SK-N-SH (cell line): ENCODE results near the gene LILRA2. TPM values are rescaled to one million over a fixed set of nuclear protein-coding genes. Genes with fewer than 3 reads are reported as not detected.
"Not testable (repeated sequence)": the region's sequence is repeated elsewhere in the genome, so short reads cannot be mapped to it uniquely, and the experiment has no call there.

Source experiments
- CTCF ChIA-PET: fragments of 300-600, 350-600 bp; formaldehyde crosslinking; extraction: SDS; loops from one replicate; lab custom pipeline; 2021; lab: Yijun Ruan, JAX
- POLR2A ChIA-PET: fragments of 350-600 bp; sonication (Branson Sonifier 250); formaldehyde crosslinking; extraction: SDS; loops from one replicate; lab custom pipeline; 2020; ENCODE audit warnings: antibody characterized with exemption, inconsistent platforms; lab: Yijun Ruan, JAX
- DNase-seq: peaks from one replicate; pipeline ENCODE4 v3.0.0; 2012
- H2AFZ ChIP-seq: fragments of 200-600 bp; sonication (generic); 2 replicates; pipeline ENCODE4 v1.8.1; 2016; ENCODE audit warnings: antibody characterized with exemption, mild to moderate bottlenecking, low read depth
- H3F3A ChIP-seq: fragments of 200-600 bp; sonication (generic); replicated peaks from 2 replicates; pipeline ENCODE3; 2016; ENCODE audit warnings: antibody characterized with exemption, mild to moderate bottlenecking; ENCODE audit not compliant: insufficient read depth
- H3K27ac ChIP-seq, 2 experiments: fragments of 200-500 bp in 1 of 2; fragments of 200-600 bp in 1 of 2; sonication (Bioruptor generic) in 1 of 2; sonication (generic), shearing (Covaris generic) in 1 of 2; 2 replicates each; pipeline versions ENCODE4 v1.5.1 to v1.6.1; 2014 to 2016; ENCODE audit warnings: low read depth in 2 of 2, inconsistent platforms in 1 of 2, low read length in 1 of 2, mild to moderate bottlenecking in 1 of 2, mixed read lengths in 1 of 2
- H3K27me3 ChIP-seq: fragments of 200-600 bp; sonication (generic), shearing (Covaris generic); 2 replicates; pipeline ENCODE4 v1.6.1; 2016; ENCODE audit warnings: mixed run types; ENCODE audit not compliant: insufficient read depth
- H3K36me3 ChIP-seq, 2 experiments: fragments of 200-500 bp in 1 of 2; fragments of 200-600 bp in 1 of 2; sonication (Bioruptor generic) in 1 of 2; sonication (generic) in 1 of 2; replicated peaks in 1 of 2; 2 replicates each; pipeline versions ENCODE3 to v1.5.1; 2014 to 2016; ENCODE audit warnings: low read length in 1 of 2, mild to moderate bottlenecking in 1 of 2; ENCODE audit not compliant: insufficient read depth in 2 of 2, control insufficient read depth in 1 of 2
- H3K4me1 ChIP-seq, 2 experiments: fragments of 200-500 bp in 1 of 2; fragments of 200-600 bp in 1 of 2; sonication (Bioruptor generic) in 1 of 2; sonication (generic), shearing (Covaris generic) in 1 of 2; 2 replicates each; pipeline versions ENCODE4 v1.5.1 to v1.6.1; 2014 to 2016; ENCODE audit warnings: low read depth in 1 of 2, low read length in 1 of 2, mixed run types in 1 of 2; ENCODE audit not compliant: insufficient read depth in 2 of 2, control insufficient read depth in 1 of 2
- H3K4me2 ChIP-seq: fragments of 200-600 bp; sonication (generic), shearing (Covaris generic); 2 replicates; pipeline ENCODE4 v1.6.1; 2017; ENCODE audit warnings: mixed run types
- H3K4me3 ChIP-seq, 2 experiments: fragments of 200-500 bp in 1 of 2; fragments of 200-600 bp in 1 of 2; sonication (Bioruptor generic) in 1 of 2; sonication (generic), shearing (Covaris generic) in 1 of 2; 2 replicates each; pipeline versions ENCODE4 v1.5.1 to v1.8.1; 2014 to 2016; ENCODE audit warnings: low read depth in 2 of 2, inconsistent platforms in 1 of 2, low read length in 1 of 2, mild to moderate bottlenecking in 1 of 2, mixed read lengths in 1 of 2, moderate library complexity in 1 of 2
- H3K79me2 ChIP-seq: fragments of 200-600 bp; sonication (generic); 2 replicates; pipeline ENCODE4 v1.8.1; 2017; ENCODE audit warnings: mild to moderate bottlenecking; ENCODE audit not compliant: insufficient read depth
- H3K9ac ChIP-seq: fragments of 200-600 bp; sonication (generic); 2 replicates; pipeline ENCODE4 v1.6.1; 2017; ENCODE audit warnings: mixed run types
- H3K9me2 ChIP-seq: fragments of 200-600 bp; sonication (generic); 2 replicates; pipeline ENCODE4 v1.6.1; 2017; ENCODE audit warnings: mixed run types
- H3K9me3 ChIP-seq: fragments of 200-600 bp; sonication (generic); 2 replicates; pipeline ENCODE4 v1.6.1; 2017; ENCODE audit warnings: mixed run types, mild to moderate bottlenecking, moderate library complexity
- H4K20me1 ChIP-seq: fragments of 200-600 bp; sonication (generic); 2 replicates; pipeline ENCODE4 v1.6.1; 2017; ENCODE audit warnings: mild to moderate bottlenecking, mixed run types; ENCODE audit not compliant: insufficient read depth
- CHD2 ChIP-seq: fragments of 150-350 bp; IDR thresholded peaks from 2 replicates; pipeline ENCODE4 v1.6.1; 2018; ENCODE audit warnings: low read length; ENCODE audit not compliant: partially characterized antibody
- CTCF ChIP-seq: fragments of 200-600 bp; sonication (generic); IDR thresholded peaks from 2 replicates; pipeline ENCODE4 v1.6.1; 2017; ENCODE audit warnings: antibody characterized with exemption, mild to moderate bottlenecking, moderate library complexity
- GABPA ChIP-seq: IDR thresholded peaks from 2 replicates; pipeline ENCODE4 v1.4.0; 2012; ENCODE audit warnings: low read depth, mild to moderate bottlenecking
- GATA2 ChIP-seq: sonication (generic); formaldehyde crosslinking; IDR thresholded peaks from 2 replicates; pipeline ENCODE4 v1.5.0; 2020; ENCODE audit warnings: mild to moderate bottlenecking, missing genetic modification reagents
- IRF3 ChIP-seq: fragments of 150-350 bp; IDR thresholded peaks from 2 replicates; pipeline ENCODE4 v1.6.1; 2016; ENCODE audit warnings: mild to moderate bottlenecking, low read depth, low read length
- JUND ChIP-seq: IDR thresholded peaks from 2 replicates; pipeline ENCODE4 v1.4.0; 2012
- MXI1 ChIP-seq: IDR thresholded peaks from 2 replicates; pipeline ENCODE4 v1.6.1; 2012; ENCODE audit warnings: mild to moderate bottlenecking, low read depth, low read length, improper control_type of control experiment
- PBX3 ChIP-seq: IDR thresholded peaks from 2 replicates; pipeline ENCODE4; 2012
- RAD21 ChIP-seq: IDR thresholded peaks from 2 replicates; pipeline ENCODE4 v1.6.1; 2012; ENCODE audit warnings: mild to moderate bottlenecking, low read length
- SIN3A ChIP-seq: IDR thresholded peaks from 2 replicates; pipeline ENCODE4 v1.6.1; 2012; ENCODE audit warnings: low read depth, mild to moderate bottlenecking, low read length, moderate library complexity, borderline replicate concordance
- TAF1 ChIP-seq: IDR thresholded peaks from 2 replicates; pipeline ENCODE4 v1.6.1; 2012; ENCODE audit warnings: low read depth, mild to moderate bottlenecking, low read length, moderate library complexity, borderline replicate concordance
- TCF12 ChIP-seq: IDR thresholded peaks from 2 replicates; pipeline ENCODE4 v1.4.0; 2012
- TEAD4 ChIP-seq: IDR thresholded peaks from 2 replicates; pipeline ENCODE4 v1.4.0; 2012; ENCODE audit warnings: mild to moderate bottlenecking, borderline replicate concordance; ENCODE audit not compliant: insufficient read depth
- ZBTB33 ChIP-seq: IDR thresholded peaks from 2 replicates; pipeline ENCODE4 v1.4.0; 2012; ENCODE audit warnings: low read depth, borderline replicate concordance
- WGBS: methylation state at CpG from one replicate; pipeline ENCODE4 v1.1.6; 2017; ENCODE audit warnings: low lambda C conversion rate; 5-methylcytosine and 5-hydroxymethylcytosine counted together
- polyA plus RNA-seq, 3 experiments: library from polyadenylated mRNA; depleted of rRNA; stranded (reverse); fragments of >200 nt; gene quantifications; 2 replicates each; pipeline ENCODE4 v1.2.3, GENCODE V29; 2012

LILRA2 gene
- polyA plus RNA-seq, 1 of the 3 experiments (the other 2 are of a cell fraction) = not detected

GRCh38 chr19:54630782-54631181 lies 57.2 kb downstream of the LILRA2 start:
- DNase-seq = no peak

GRCh38 chr19:54631489-54632337 lies 58.1 kb downstream of the LILRA2 start:
- H3F3A ChIP-seq, H3K9ac ChIP-seq, H3K79me2 ChIP-seq, H2AFZ ChIP-seq, DNase-seq, H3K4me1 ChIP-seq, H3K9me2 ChIP-seq, H3K9me3 ChIP-seq, H3K27ac ChIP-seq, H3K4me3 ChIP-seq, POLR2A ChIA-PET, H3K36me3 ChIP-seq, H3K4me2 ChIP-seq, H4K20me1 ChIP-seq: not testable (repeated sequence)
- H3K27me3 ChIP-seq = peaks cover 59% of the 10 kb centered on the region
- CTCF ChIA-PET = interaction anchor here (0.7 to 0.9 kb wide), 2 partner anchors 42 to 150 kb away, joined by 3 to 4 read pairs; no protein-coding TSS in a partner anchor
- 10% methylated on average over 19 of the region's 23 CpGs for WGBS

More at GRCh38 chr19:54630782-54631181, 57.2 kb downstream of the LILRA2 start:
- Histone ChIP-seq H2AFZ (no peak overlapping the region), H3K9me2 (no peaks in the 10 kb centered on the region), H3K27ac (no peak overlapping the region), H3K4me2 (no peak overlapping the region), H3K4me3 (no peak overlapping the region), H3K79me2 (no peaks in the 10 kb centered on the region), H3K9ac (no peak overlapping the region), H3K27me3 (peaks cover 59% of the 10 kb centered on the region), H3F3A (no peaks in the 10 kb centered on the region), H3K9me3 (no peaks in the 10 kb centered on the region), H3K4me1 (no peaks in the 10 kb centered on the region), H3K36me3 (no peaks in the 10 kb centered on the region), H4K20me1 (no peaks in the 10 kb centered on the region)
- ChIA-PET CTCF (no interaction called here), POLR2A (no interaction called here)
- WGBS = 3% methylated on average over 4 of the region's 6 CpGs
- no peak for TF ChIP-seq TEAD4
- no peak for TF ChIP-seq JUND
- no peak for TF ChIP-seq GABPA
- TF ChIP-seq ZBTB33 = no peak
- TF ChIP-seq IRF3 = no peak
- TF ChIP-seq CHD2 = no peak
- no peak for TF ChIP-seq CTCF
- TF ChIP-seq SIN3A = no peak
- no peak for TF ChIP-seq RAD21
- TF ChIP-seq MXI1 = no peak
- no peak for TF ChIP-seq GATA2 (CRISPR knock-in tag)
- no peak for TF ChIP-seq TAF1
- TF ChIP-seq TCF12 = no peak
- no peak for TF ChIP-seq PBX3

GRCh38 chr19:54632517-54632916 lies 58.9 kb downstream of the LILRA2 start:
- H3K27ac ChIP-seq, H4K20me1 ChIP-seq, H3K4me3 ChIP-seq, H3K9me3 ChIP-seq, H3F3A ChIP-seq, H3K4me1 ChIP-seq, POLR2A ChIA-PET, H2AFZ ChIP-seq, H3K79me2 ChIP-seq, H3K9me2 ChIP-seq, DNase-seq, H3K36me3 ChIP-seq, H3K4me2 ChIP-seq, H3K9ac ChIP-seq: not testable (repeated sequence)
- H3K27me3 ChIP-seq = peaks cover 57% of the 10 kb centered on the region
- CTCF ChIA-PET = interaction anchor here (0.9 kb wide), 1 partner anchor 42 kb away, joined by 3 read pairs; no protein-coding TSS in a partner anchor
- WGBS = 8% methylated on average over 13 of the region's 16 CpGs
